Mesendoderm (in vitro differentiated cells): ENCODE results near the gene SDK1.

Source experiments
- DNase-seq: peaks from one replicate; pipeline ENCODE4 v3.0.0; 2013
- H2AK5ac ChIP-seq: 2 replicates; pipeline ENCODE4 v1.6.1; 2013; ENCODE audit warnings: low read length, inconsistent platforms
- H2BK120ac ChIP-seq: 2 replicates; pipeline ENCODE4 v1.6.1; 2013; ENCODE audit warnings: low read depth, mild to moderate bottlenecking, low read length, moderate library complexity, mixed read lengths
- H2BK15ac ChIP-seq: replicated peaks from 2 replicates; pipeline ENCODE4 v1.6.1; 2013; ENCODE audit warnings: low read depth, mild to moderate bottlenecking, moderate library complexity
- H2BK5ac ChIP-seq: 2 replicates; pipeline ENCODE4 v1.6.1; 2013; ENCODE audit warnings: low read length, inconsistent platforms
- H3K18ac ChIP-seq: 2 replicates; pipeline ENCODE4 v1.6.1; 2013; ENCODE audit warnings: mild to moderate bottlenecking, low read length, mixed read lengths
- H3K23ac ChIP-seq: one replicate; pipeline ENCODE4 v1.6.1; 2013; ENCODE audit warnings: low read length
- H3K27ac ChIP-seq: 2 replicates; pipeline ENCODE4 v1.5.1; 2013; ENCODE audit warnings: low read depth, mild to moderate bottlenecking, inconsistent platforms, low read length, moderate library complexity
- H3K27me3 ChIP-seq: 2 replicates; pipeline ENCODE4 v1.6.1; 2013; ENCODE audit warnings: low read length, control low read depth, mild to moderate bottlenecking, inconsistent platforms; ENCODE audit not compliant: insufficient read depth, poor library complexity
- H3K36me3 ChIP-seq: 2 replicates; pipeline ENCODE4 v1.6.1; 2013; ENCODE audit warnings: low read length, inconsistent platforms; ENCODE audit not compliant: control insufficient read depth, insufficient read depth
- H3K4ac ChIP-seq: one replicate; pipeline ENCODE4 v1.6.1; 2013; ENCODE audit warnings: low read depth, mild to moderate bottlenecking, low read length, moderate library complexity
- H3K4me1 ChIP-seq: 2 replicates; pipeline ENCODE4 v1.6.1; 2013; ENCODE audit warnings: low read depth, low read length, inconsistent platforms; ENCODE audit not compliant: control insufficient read depth
- H3K4me2 ChIP-seq: 2 replicates; pipeline ENCODE4 v1.6.1; 2013; ENCODE audit warnings: low read length
- H3K4me3 ChIP-seq: 2 replicates; pipeline ENCODE4 v1.5.1; 2013; ENCODE audit warnings: mild to moderate bottlenecking, low read length
- H3K56ac ChIP-seq: one replicate; pipeline ENCODE4 v1.6.1; 2013; ENCODE audit warnings: low read length
- H3K79me1 ChIP-seq: 2 replicates; pipeline ENCODE4 v1.6.1; 2013; ENCODE audit warnings: low read length, inconsistent platforms
- H3K79me2 ChIP-seq: 2 replicates; pipeline ENCODE4 v1.6.1; 2013; ENCODE audit warnings: mild to moderate bottlenecking, low read length; ENCODE audit not compliant: control insufficient read depth, insufficient read depth
- H3K9ac ChIP-seq: 2 replicates; pipeline ENCODE4 v1.6.1; 2013; ENCODE audit warnings: low read length, inconsistent platforms
- H4K5ac ChIP-seq: one replicate; pipeline ENCODE4 v1.6.1; 2013; ENCODE audit warnings: low read length
- H4K8ac ChIP-seq: one replicate; pipeline ENCODE4 v1.6.1; 2013; ENCODE audit warnings: low read depth, mild to moderate bottlenecking, control low read depth, low read length, moderate library complexity
- WGBS: extraction: QIAGEN DNeasy Blood & Tissue Kit; methylation state at CpG from one replicate; pipeline ENCODE4 v1.1.7; 2013; ENCODE audit warnings: low lambda C conversion rate, missing lambda C conversion rate; ENCODE audit not compliant: insufficient coverage; ENCODE audit errors: extremely low coverage; 5-methylcytosine and 5-hydroxymethylcytosine counted together

Gene SDK1

GRCh38 chr7:3386423-3387190 is 85.6 kb downstream of the SDK1 start:
- H3K4me2 ChIP-seq: no peak overlapping the region
- H3K79me2 ChIP-seq: no peaks in the 10 kb centered on the region
- no peak overlapping the region for H3K27ac ChIP-seq
- no peak overlapping the region for H2AK5ac ChIP-seq
- no peak overlapping the region for H3K4me3 ChIP-seq
- no peak overlapping the region for H2BK5ac ChIP-seq
- no peak overlapping the region for H3K56ac ChIP-seq
- DNase-seq: no peak
- WGBS: no CpG with 5 or more reads among the region's 5 CpGs
- H3K27me3 ChIP-seq: no peaks in the 10 kb centered on the region
- H2BK120ac ChIP-seq: no peak overlapping the region
- H3K36me3 ChIP-seq: no peaks in the 10 kb centered on the region
- no peaks in the 10 kb centered on the region for H3K4me1 ChIP-seq
- no peak overlapping the region for H4K5ac ChIP-seq
- H2BK15ac ChIP-seq: no peak overlapping the region
- H4K8ac ChIP-seq: no peak overlapping the region
- H3K79me1 ChIP-seq: no peaks in the 10 kb centered on the region
- no peak overlapping the region for H3K9ac ChIP-seq
- H3K4ac ChIP-seq: no peak overlapping the region
- H3K18ac ChIP-seq: no peak overlapping the region
- no peak overlapping the region for H3K23ac ChIP-seq

- no peaks in the 10 kb centered on the region for H3K79me1 ChIP-seq
- H3K9ac ChIP-seq: no peak overlapping the region
- no peak overlapping the region for H3K23ac ChIP-seq
- H3K4me2 ChIP-seq: no peak overlapping the region
- H4K8ac ChIP-seq: no peak overlapping the region
- H3K4ac ChIP-seq: no peak overlapping the region
- H3K18ac ChIP-seq: no peak overlapping the region
- no peak for DNase-seq
- H3K4me1 ChIP-seq: no peaks in the 10 kb centered on the region
- no peaks in the 10 kb centered on the region for H3K79me2 ChIP-seq
- WGBS: no CpG with 5 or more reads among the region's 3 CpGs
- no peak overlapping the region for H4K5ac ChIP-seq
- no peak overlapping the region for H3K4me3 ChIP-seq
- H2BK120ac ChIP-seq: no peak overlapping the region
- no peak overlapping the region for H3K56ac ChIP-seq
- no peaks in the 10 kb centered on the region for H3K36me3 ChIP-seq
- no peak overlapping the region for H3K27ac ChIP-seq
- no peaks in the 10 kb centered on the region for H3K27me3 ChIP-seq
- H2BK5ac ChIP-seq: no peak overlapping the region
- H2BK15ac ChIP-seq: no peak overlapping the region
- H2AK5ac ChIP-seq: no peak overlapping the region
These were observed 92.8 kb downstream of the SDK1 start for GRCh38 chr7:3393862-3394261.

GRCh38 chr7:3397324-3397723 is 96.3 kb downstream of the SDK1 start:
- H3K4me3 ChIP-seq: no peak overlapping the region
- H3K27ac ChIP-seq: no peak overlapping the region
- H3K56ac ChIP-seq: no peak overlapping the region
- no peak overlapping the region for H3K4ac ChIP-seq
- no peak overlapping the region for H2BK120ac ChIP-seq
- no CpG with 5 or more reads among the region's 3 CpGs for WGBS
- H2AK5ac ChIP-seq: no peak overlapping the region
- H3K36me3 ChIP-seq: no peaks in the 10 kb centered on the region
- peaks cover 2% of the 10 kb centered on the region for H3K4me1 ChIP-seq
- H3K4me2 ChIP-seq: no peak overlapping the region
- no peak overlapping the region for H4K8ac ChIP-seq
- no peak for DNase-seq
- H2BK15ac ChIP-seq: no peak overlapping the region
- no peak overlapping the region for H3K18ac ChIP-seq
- H3K79me2 ChIP-seq: no peaks in the 10 kb centered on the region
- H3K27me3 ChIP-seq: no peaks in the 10 kb centered on the region
- H2BK5ac ChIP-seq: no peak overlapping the region
- no peak overlapping the region for H3K23ac ChIP-seq
- H4K5ac ChIP-seq: no peak overlapping the region
- no peaks in the 10 kb centered on the region for H3K79me1 ChIP-seq
- H3K9ac ChIP-seq: no peak overlapping the region

- H2BK15ac ChIP-seq: no peak overlapping the region
- no peaks in the 10 kb centered on the region for H3K36me3 ChIP-seq
- H3K9ac ChIP-seq: no peak overlapping the region
- H2AK5ac ChIP-seq: no peak overlapping the region
- H3K23ac ChIP-seq: no peak overlapping the region
- H4K5ac ChIP-seq: no peak overlapping the region
- DNase-seq: peak; percentile 97
- no peak overlapping the region for H4K8ac ChIP-seq
- no peak overlapping the region for H3K4ac ChIP-seq
- H3K56ac ChIP-seq: no peak overlapping the region
- no peak overlapping the region for H3K4me3 ChIP-seq
- H3K27me3 ChIP-seq: no peaks in the 10 kb centered on the region
- H2BK5ac ChIP-seq: no peak overlapping the region
- no peaks in the 10 kb centered on the region for H3K79me2 ChIP-seq
- peaks cover 2% of the 10 kb centered on the region for H3K4me1 ChIP-seq
- no CpG with 5 or more reads among the region's 2 CpGs for WGBS
- no peak overlapping the region for H2BK120ac ChIP-seq
- H3K18ac ChIP-seq: no peak overlapping the region
- no peaks in the 10 kb centered on the region for H3K79me1 ChIP-seq
- H3K4me2 ChIP-seq: no peak overlapping the region
- H3K27ac ChIP-seq: no peak overlapping the region
These were observed 98.8 kb downstream of the SDK1 start for GRCh38 chr7:3399858-3400257.

GRCh38 chr7:3404501-3404900 is 103.4 kb downstream of the SDK1 start:
- Histone ChIP-seq H2BK5ac (no peak overlapping the region), H3K4me2 (no peak overlapping the region), H3K27ac (no peak overlapping the region), H3K23ac (no peak overlapping the region), H3K27me3 (no peaks in the 10 kb centered on the region), H3K18ac (no peak overlapping the region), H4K5ac (no peak overlapping the region), H3K4me1 (peaks cover 1% of the 10 kb centered on the region), H3K79me1 (no peaks in the 10 kb centered on the region), H3K4me3 (no peak overlapping the region), H2BK120ac (no peak overlapping the region), H4K8ac (no peak overlapping the region), H3K4ac (no peak overlapping the region), H3K36me3 (no peaks in the 10 kb centered on the region), H3K56ac (no peak overlapping the region), H2AK5ac (no peak overlapping the region), H3K79me2 (no peaks in the 10 kb centered on the region), H3K9ac (no peak overlapping the region), H2BK15ac (no peak overlapping the region)
- DNase-seq: no peak
- WGBS: 100% methylated on average over 1 of the region's 1 CpG
